22Rv1 (cell line): ENCODE data around the gene GPR108.

ENCODE experiments used
- H3K27ac ChIP-seq: fragments of 450-650 bp; 2 replicates; pipeline ENCODE4 v1.5.1; 2017
- CTCF ChIP-seq: fragments of 450-650 bp; IDR thresholded peaks from 2 replicates; pipeline ENCODE4 v1.5.1; 2017; ENCODE audit warnings: mild to moderate bottlenecking
- ZFX ChIP-seq: fragments of 450-650 bp; IDR thresholded peaks from 2 replicates; pipeline ENCODE4 v1.6.1; 2017; ENCODE audit warnings: antibody characterized with exemption, borderline replicate concordance

GPR108 gene

GRCh38 chr19:6737873-6738786, 750 bp upstream of the GPR108 start:
- H3K27ac ChIP-seq = peak overlapping the region; percentile 83
- TF ChIP-seq CTCF (peak; percentile 84), ZFX (no peak)

DNA sequence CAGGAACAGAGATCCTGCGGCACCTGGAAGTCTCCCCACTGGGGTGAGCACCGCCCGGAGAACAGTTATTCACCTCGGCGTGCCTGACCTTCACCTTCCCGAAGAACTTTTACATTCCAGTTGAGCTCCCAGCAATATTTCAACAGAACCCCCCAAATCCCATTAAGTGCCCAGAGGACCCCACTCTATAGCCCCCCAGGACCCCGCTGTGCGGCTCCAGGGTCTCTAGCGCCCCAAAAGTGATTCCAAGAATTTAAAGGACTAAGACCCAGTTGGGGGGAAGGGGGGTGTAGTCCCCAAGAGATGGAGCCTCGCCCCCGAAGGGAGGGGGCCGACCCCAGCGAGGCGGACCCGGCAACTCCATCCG, 480 bp downstream of the GPR108 start:
- no peak for TF ChIP-seq ZFX
- no peak for TF ChIP-seq CTCF
- peak overlapping the region; percentile 83 for H3K27ac ChIP-seq

GRCh38 chr19:6736169-6736916, 1.0 kb downstream of the GPR108 start:
- H3K27ac ChIP-seq = peak overlapping the region; percentile 83
- TF ChIP-seq CTCF (peak; percentile 62), ZFX (no peak)

GRCh38 chr19:6735181-6735911, 2.0 kb downstream of the GPR108 start:
- H3K27ac ChIP-seq = 0 out of 2 replicates have a peak overlapping the region, but pooled peaks have one; percentile 83
- TF ChIP-seq ZFX (no peak), CTCF (no peak)

DNA sequence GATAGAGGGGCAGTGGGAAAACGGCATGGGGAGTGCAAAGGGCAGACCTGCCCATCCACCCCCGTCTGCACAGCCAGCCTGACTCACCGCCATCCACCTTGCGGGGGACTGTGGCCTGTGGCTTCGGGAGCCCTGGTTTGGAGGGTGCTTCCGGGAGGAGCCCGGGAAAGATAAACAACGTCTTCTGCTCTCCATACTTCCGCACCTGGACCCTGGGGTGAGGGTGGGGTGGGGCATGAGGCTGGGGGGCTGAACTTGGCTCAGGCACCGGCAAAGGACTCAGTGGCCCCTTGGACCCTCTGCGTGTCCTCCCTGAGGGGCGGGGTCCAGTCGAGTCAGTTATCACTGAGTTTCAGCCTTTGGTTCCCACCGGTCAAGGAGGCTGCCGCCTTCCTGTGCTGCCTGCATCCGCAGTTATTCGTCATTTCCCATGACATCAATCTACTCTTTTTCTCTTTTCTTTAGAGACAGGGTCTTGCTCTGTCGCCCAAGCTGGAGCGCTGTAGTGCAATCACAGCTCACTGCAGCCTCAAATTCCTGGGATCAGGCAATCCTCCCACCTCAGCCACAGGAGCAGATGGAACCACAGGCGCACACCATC, 3.2 kb downstream of the GPR108 start:
- no peak for TF ChIP-seq CTCF
- TF ChIP-seq ZFX = no peak
- H3K27ac ChIP-seq = no peak overlapping the region

DNA sequence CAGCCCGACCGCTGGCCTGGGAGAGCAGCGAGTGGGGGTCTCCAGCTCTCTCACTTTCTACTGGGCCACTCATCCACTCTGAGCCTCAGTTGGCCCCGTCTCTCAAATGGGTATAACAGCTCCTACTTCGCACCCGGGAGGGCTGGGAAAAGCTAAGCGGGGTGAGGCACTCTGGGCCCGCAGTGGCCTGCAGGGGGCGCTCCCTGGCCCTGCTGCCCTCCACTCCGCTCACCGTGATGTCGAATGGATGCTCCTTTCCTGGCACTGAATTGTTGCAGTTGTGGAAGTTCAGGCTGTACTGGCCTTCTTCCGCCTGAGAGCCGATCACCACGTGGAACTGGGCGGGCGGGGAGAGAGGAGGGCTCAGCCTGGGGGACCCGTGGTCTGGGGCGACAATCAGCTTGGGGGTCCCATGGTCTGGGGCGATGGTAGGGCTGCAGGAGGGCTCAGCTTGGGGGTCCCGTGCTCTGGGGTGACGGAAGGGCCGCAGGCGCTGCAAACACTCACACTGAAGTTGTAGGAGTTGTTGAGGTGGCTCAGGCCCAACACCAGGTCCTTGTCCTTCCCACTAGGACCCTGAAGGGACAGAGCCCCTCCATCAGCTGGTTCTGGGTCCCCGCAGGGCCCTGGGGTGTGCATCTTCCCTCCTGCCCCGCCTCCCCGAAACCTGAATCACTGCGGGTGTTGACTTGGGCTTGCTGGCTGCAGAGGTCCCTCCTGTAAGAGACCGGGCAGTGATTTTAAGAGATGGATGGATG, 3.9 kb downstream of the GPR108 start:
- peak; percentile 71 for TF ChIP-seq CTCF
- TF ChIP-seq ZFX = no peak
- H3K27ac ChIP-seq = no peak overlapping the region
